ENCODE data around the gene STC2. TPM values are rescaled to one million over a fixed set of nuclear protein-coding genes. Genes with fewer than 3 reads are reported as not detected.

The STC2 gene
- total RNA-seq, 3 donors from 2014 or later (not counting 1 experiment from before 2014, with no cell fraction given): not detected

GRCh38 chr5:173329491-173330337 is 1.5 kb upstream of the STC2 start:
- H3K27me3 ChIP-seq (ENCODE audit: control insufficient read depth, insufficient read depth, low read length): peaks cover 44% of the 10 kb centered on the region
- WGBS (ENCODE audit: insufficient coverage): 5% methylated on average over 76 of the region's 77 CpGs
- no peaks in the 10 kb centered on the region for H3K36me3 ChIP-seq (ENCODE audit: control insufficient read depth, insufficient read depth, low read length)
- DNase-seq (no peak), ATAC-seq (no peak)
- Mint-ChIP-seq H3K27ac (no peak overlapping the region), H3K27me3 (ENCODE audit: low read depth in 2 of 2) (peaks cover 56 to 69% of the 10 kb centered on the region in 2 donors), H3K9me3 (no peaks in the 10 kb centered on the region), H3K4me3 (no peak overlapping the region), H3K4me1 (peaks cover 9 to 18% of the 10 kb centered on the region in 2 donors), H3K36me3 (no peaks in the 10 kb centered on the region)
- no peaks in the 10 kb centered on the region for H3K4me1 ChIP-seq (ENCODE audit: control insufficient read depth, insufficient read depth, low read length)
- no peak overlapping the region for H3K4me3 ChIP-seq (ENCODE audit: low read length)
- TF ChIP-seq CTCF (IDR thresholded peaks at IDR 0.05): no peak
- no peaks in the 10 kb centered on the region for H3K9me3 ChIP-seq (ENCODE audit: control insufficient read depth, insufficient read depth, low read length)
- no peak overlapping the region for H3K27ac ChIP-seq (ENCODE audit: low read length)
- intact Hi-C loops (cut with micrococcal nuclease): no loop called here

DNA sequence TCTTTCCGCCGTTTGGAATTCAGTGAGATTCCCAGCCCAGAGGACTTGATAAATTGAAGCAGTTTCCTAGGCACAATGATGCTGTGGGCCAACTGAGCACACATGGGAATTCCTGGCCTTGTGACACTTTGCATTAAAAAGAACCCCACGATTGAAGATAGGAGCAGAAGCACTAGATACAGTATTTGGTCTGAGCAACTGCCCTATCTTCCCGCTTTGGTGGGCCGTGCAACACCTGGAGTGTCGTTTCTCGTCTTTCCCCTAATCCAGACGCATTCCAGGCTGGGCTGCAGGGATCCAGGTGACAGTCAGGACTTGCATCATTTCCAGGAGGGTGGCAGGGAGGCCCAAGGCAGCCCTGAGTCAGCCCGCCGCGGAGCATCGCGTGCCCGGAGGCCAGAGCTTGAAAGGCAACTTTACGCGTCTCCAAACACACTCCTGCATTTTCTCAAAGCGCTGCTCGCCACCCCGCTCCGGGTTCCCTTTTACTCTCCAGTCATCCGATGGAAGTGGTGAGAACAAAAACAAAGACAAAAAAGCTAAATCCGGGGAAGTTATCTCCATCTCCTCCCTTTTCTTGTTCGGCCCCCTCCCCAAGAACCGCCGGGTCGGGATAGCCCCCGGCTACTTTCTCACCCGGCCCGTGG is 753 bp upstream of the STC2 start:
- no peaks in the 10 kb centered on the region for H3K9me3 ChIP-seq (ENCODE audit: control insufficient read depth, insufficient read depth, low read length)
- no peak overlapping the region for H3K4me3 ChIP-seq (ENCODE audit: low read length)
- intact Hi-C loops (cut with micrococcal nuclease): no loop called here
- H3K27me3 Mint-ChIP-seq (ENCODE audit: low read depth in 2 of 2): peaks cover 63 to 70% of the 10 kb centered on the region in 2 donors
- DNase-seq (no peak), ATAC-seq (no peak)
- H3K27ac ChIP-seq (ENCODE audit: low read length): no peak overlapping the region
- no peak overlapping the region for H3K4me3 Mint-ChIP-seq
- peaks cover 11 to 20% of the 10 kb centered on the region in 2 donors for H3K4me1 Mint-ChIP-seq
- no peak for TF ChIP-seq CTCF (IDR thresholded peaks at IDR 0.05)
- H3K27me3 ChIP-seq (ENCODE audit: control insufficient read depth, insufficient read depth, low read length): peaks cover 44% of the 10 kb centered on the region
- H3K9me3 Mint-ChIP-seq: no peaks in the 10 kb centered on the region
- WGBS (ENCODE audit: insufficient coverage): 4% methylated on average over 29 of the region's 29 CpGs
- H3K4me1 ChIP-seq (ENCODE audit: control insufficient read depth, insufficient read depth, low read length): no peaks in the 10 kb centered on the region
- no peaks in the 10 kb centered on the region for H3K36me3 ChIP-seq (ENCODE audit: control insufficient read depth, insufficient read depth, low read length)
- no peaks in the 10 kb centered on the region for H3K36me3 Mint-ChIP-seq
- no peak overlapping the region for H3K27ac Mint-ChIP-seq

GRCh38 chr5:173327084-173327947 is 898 bp downstream of the STC2 start:
- no peak overlapping the region for H3K27ac Mint-ChIP-seq
- no peak for TF ChIP-seq CTCF (IDR thresholded peaks at IDR 0.05)
- peaks cover 11 to 21% of the 10 kb centered on the region in 2 donors for H3K4me1 Mint-ChIP-seq
- Histone ChIP-seq H3K9me3 (ENCODE audit: control insufficient read depth, insufficient read depth, low read length) (no peaks in the 10 kb centered on the region), H3K4me1 (ENCODE audit: control insufficient read depth, insufficient read depth, low read length) (no peaks in the 10 kb centered on the region), H3K36me3 (ENCODE audit: control insufficient read depth, insufficient read depth, low read length) (no peaks in the 10 kb centered on the region), H3K4me3 (ENCODE audit: low read length) (no peak overlapping the region), H3K27ac (ENCODE audit: low read length) (no peak overlapping the region), H3K27me3 (ENCODE audit: control insufficient read depth, insufficient read depth, low read length) (peaks cover 35% of the 10 kb centered on the region)
- DNase-seq (no peak), ATAC-seq (no peak)
- WGBS (ENCODE audit: insufficient coverage): 3% methylated on average over 76 of the region's 76 CpGs
- intact Hi-C loops (cut with micrococcal nuclease): no loop called here
- no peaks in the 10 kb centered on the region for H3K9me3 Mint-ChIP-seq
- peaks cover 61 to 71% of the 10 kb centered on the region in 2 donors for H3K27me3 Mint-ChIP-seq (ENCODE audit: low read depth in 2 of 2)
- H3K4me3 Mint-ChIP-seq: no peak overlapping the region
- no peaks in the 10 kb centered on the region for H3K36me3 Mint-ChIP-seq
